Measurements from ENCODE around the gene EME1. TPM values are rescaled to one million over a fixed set of nuclear protein-coding genes. Genes with fewer than 3 reads are reported as not detected.

Gene EME1
- total and polyA plus RNA-seq, 10 of the 15 experiments (the other 5 are each of a cell fraction or from before 2014, with no cell fraction given): 13.8 to 40.5 (median 22.0) TPM

DNA sequence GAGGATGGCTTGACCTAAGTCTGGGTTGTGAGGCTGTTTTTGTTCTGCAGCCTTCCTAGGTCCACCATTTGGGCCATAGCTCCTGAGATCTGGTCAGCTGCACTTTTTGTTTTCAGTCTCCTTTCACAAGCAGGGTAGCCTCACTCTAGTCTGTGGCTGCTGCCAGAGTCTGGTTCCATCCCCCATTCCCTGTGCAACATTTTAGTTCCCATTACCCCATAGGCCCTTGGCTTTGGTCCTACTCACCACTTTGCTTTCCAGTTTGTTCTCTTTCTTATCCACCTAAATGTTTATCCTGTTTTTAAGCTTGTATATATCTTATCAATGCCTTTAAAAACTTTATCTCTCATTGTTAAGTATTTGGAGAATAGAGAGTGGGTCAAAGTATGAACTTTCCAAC is 33.6 kb upstream of the EME1 start (continued):
- TF ChIP-seq, protein P1, sequence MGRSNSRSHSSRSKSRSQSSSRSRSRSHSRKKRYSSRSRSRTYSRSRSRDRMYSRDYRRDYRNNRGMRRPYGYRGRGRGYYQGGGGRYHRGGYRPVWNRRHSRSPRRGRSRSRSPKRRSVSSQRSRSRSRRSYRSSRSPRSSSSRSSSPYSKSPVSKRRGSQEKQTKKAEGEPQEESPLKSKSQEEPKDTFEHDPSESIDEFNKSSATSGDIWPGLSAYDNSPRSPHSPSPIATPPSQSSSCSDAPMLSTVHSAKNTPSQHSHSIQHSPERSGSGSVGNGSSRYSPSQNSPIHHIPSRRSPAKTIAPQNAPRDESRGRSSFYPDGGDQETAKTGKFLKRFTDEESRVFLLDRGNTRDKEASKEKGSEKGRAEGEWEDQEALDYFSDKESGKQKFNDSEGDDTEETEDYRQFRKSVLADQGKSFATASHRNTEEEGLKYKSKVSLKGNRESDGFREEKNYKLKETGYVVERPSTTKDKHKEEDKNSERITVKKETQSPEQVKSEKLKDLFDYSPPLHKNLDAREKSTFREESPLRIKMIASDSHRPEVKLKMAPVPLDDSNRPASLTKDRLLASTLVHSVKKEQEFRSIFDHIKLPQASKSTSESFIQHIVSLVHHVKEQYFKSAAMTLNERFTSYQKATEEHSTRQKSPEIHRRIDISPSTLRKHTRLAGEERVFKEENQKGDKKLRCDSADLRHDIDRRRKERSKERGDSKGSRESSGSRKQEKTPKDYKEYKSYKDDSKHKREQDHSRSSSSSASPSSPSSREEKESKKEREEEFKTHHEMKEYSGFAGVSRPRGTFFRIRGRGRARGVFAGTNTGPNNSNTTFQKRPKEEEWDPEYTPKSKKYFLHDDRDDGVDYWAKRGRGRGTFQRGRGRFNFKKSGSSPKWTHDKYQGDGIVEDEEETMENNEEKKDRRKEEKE (IDR thresholded peaks at IDR 0.05): no peak
- TF ChIP-seq, protein P2, sequence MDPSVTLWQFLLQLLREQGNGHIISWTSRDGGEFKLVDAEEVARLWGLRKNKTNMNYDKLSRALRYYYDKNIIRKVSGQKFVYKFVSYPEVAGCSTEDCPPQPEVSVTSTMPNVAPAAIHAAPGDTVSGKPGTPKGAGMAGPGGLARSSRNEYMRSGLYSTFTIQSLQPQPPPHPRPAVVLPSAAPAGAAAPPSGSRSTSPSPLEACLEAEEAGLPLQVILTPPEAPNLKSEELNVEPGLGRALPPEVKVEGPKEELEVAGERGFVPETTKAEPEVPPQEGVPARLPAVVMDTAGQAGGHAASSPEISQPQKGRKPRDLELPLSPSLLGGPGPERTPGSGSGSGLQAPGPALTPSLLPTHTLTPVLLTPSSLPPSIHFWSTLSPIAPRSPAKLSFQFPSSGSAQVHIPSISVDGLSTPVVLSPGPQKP (IDR thresholded peaks at IDR 0.05; ENCODE audit: low read depth, low read length): no peak
- TF ChIP-seq IKZF2 (IDR thresholded peaks at IDR 0.05): no peak

DNA sequence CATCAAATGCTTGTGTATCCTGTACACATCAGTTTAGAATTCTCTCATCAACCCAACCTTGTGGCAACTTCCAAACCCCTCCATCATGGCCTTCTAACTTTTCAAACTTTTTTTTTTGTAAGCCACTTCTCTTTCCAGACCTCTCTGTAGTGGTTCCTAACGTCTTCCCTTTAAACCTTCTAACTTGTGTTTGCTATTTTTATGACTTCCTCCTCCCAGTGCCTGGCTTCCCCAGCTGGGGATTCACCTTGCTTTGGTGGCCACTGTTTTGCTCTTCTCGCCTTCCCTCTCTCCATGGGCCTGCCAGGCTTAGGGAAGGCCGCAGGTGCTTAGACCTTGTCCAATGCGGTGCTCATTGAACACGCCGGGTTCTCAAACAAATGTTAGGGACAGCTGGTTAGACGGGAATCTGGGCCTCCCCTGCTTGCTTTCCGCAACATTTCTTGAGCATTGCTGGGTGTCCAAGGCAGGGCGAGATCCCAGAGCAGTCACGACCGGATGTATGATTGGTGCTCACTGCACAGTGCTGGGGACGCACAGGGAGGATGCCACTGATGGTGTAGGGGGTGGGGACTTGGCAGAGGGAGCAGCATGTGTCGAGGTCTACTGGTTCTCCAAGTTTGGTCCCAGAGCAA is 28.2 kb upstream of the EME1 start:
- WGBS (ENCODE audit: insufficient coverage, insufficient replicate concordance, low lambda C conversion rate, missing lambda C conversion rate): 61% methylated on average over 13 of the region's 13 CpGs
- Histone ChIP-seq H4K20me1 (ENCODE audit: control insufficient read depth, insufficient read depth) (no peaks in the 10 kb centered on the region), H3K79me2 (ENCODE audit: control insufficient read depth, insufficient read depth, low read length) (peaks cover 5% of the 10 kb centered on the region), H3K9me3 (replicated peaks; ENCODE audit: control insufficient read depth, insufficient read depth, low read length) (no peaks in the 10 kb centered on the region; the same call in 2 of the 3 replicates), H3K27me3 (replicated peaks in 1 of 2; ENCODE audit: control insufficient read depth in 2 of 2, insufficient read depth in 2 of 2, low read length in 1 of 2) (no peaks in the 10 kb centered on the region), H2AFZ (ENCODE audit: control insufficient read depth, low read depth, low read length) (no peak overlapping the region), H3K4me3 (peak overlapping the region; percentile 70), H3K4me1 (ENCODE audit: control insufficient read depth, insufficient read depth, low read length) (peaks cover 3% of the 10 kb centered on the region), H3K36me3 (ENCODE audit: control insufficient read depth in 2 of 2, insufficient read depth in 2 of 2, low read length in 1 of 2) (no peaks in the 10 kb centered on the region; a peak in 2 of 4 replicates), H3K9ac (ENCODE audit: control insufficient read depth, insufficient read depth, low read length) (no peak overlapping the region), H3K4me2 (ENCODE audit: control insufficient read depth, insufficient read depth) (peak overlapping the region; percentile 96; the same call in 1 of the 2 replicates), H3K27ac (ENCODE audit: control insufficient read depth, insufficient read depth) (no peak overlapping the region)
- TF ChIP-seq TCF7 (IDR thresholded peaks at IDR 0.05; ENCODE audit: borderline replicate concordance): no peak
- TF ChIP-seq JUNB (IDR thresholded peaks at IDR 0.05): no peak
- no peak for TF ChIP-seq KDM1A (IDR thresholded peaks at IDR 0.05; ENCODE audit: borderline replicate concordance)
- TF ChIP-seq HDAC2 (IDR thresholded peaks at IDR 0.05): no peak
- no peak for TF ChIP-seq MTA2 (IDR thresholded peaks at IDR 0.05; ENCODE audit: low read depth)
- ChIA-PET CTCF (interaction anchor here (1.2 to 8.0 kb wide), 3 partner anchors 17 to 251 kb away, joined by 3 to 68 read pairs (median 3); no protein-coding TSS in a partner anchor), POLR2A (interaction anchor here (0.7 to 1.1 kb wide), 2 partner anchors 27 to 29 kb away, joined by 4 read pairs; no protein-coding TSS in a partner anchor), SMC1A (ENCODE audit: uncharacterized antibody, unreplicated experiment) (interaction anchor here (0.6 kb wide), 1 partner anchor 28 kb away, joined by 3 read pairs; no protein-coding TSS in a partner anchor), RAD21 (ENCODE audit: unreplicated experiment) (interaction anchor here (0.8 kb wide), 1 partner anchor 52 kb away, joined by 3 read pairs; the partner anchor contains the start of gene LRRC59)
- intact Hi-C loops (cut with micrococcal nuclease; ENCODE audit: unreplicated experiment) (loop anchor here (5.0 kb wide), 2 partner anchors 38 to 132 kb away; partner anchors contain the start of gene RSAD1), in situ Hi-C loops (cut with MboI) (no loop called here)
- ATAC-seq (no peak), FAIRE-seq (no peak), DNase-seq (ENCODE audit: low read depth, low spot score) (no peak)
- BruUV-seq (replicated peaks): no TSS peak

Data from GM12878 (cell line).